Iris pigment epithelial cell (primary cell): Measurements from ENCODE around the gene SPDYE11.
"Not testable (repeated sequence)": the region's sequence is repeated elsewhere in the genome, so short reads cannot be mapped to it uniquely, and the experiment has no call there.

Experiments
- DNase-seq: peaks from one replicate; pipeline ENCODE4 v3.0.0-alpha.2; 2011; ENCODE audit warnings: low read depth

Gene SPDYE11, protein sequence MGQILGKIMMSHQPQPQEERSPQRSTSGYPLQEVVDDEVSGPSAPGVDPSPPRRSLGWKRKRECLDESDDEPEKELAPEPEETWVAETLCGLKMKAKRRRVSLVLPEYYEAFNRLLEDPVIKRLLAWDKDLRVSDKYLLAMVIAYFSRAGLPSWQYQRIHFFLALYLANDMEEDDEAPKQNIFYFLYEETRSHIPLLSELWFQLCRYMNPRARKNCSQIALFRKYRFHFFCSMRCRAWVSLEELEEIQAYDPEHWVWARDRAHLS

DNA sequence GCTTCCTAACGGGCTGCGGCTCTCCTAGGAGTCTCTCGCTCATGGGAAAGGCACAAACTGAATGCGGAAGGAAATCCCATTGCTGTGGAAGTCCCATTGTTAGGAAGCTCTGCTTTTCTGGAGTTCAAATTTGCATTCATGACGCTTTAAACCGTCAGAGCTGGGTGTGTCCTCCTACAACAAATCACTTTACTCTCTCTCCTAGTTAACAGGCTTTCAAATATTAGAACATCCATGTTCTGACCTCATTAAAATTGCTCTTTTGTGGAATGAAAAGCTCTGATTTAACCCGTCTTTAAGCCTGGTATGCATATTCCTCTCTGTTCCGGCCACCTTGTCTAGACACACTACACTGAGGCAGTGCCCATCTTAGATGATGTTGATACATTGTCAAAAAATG is at the start of gene SPDYE11:
Gene SPDYE11, minus strand, starts transcription at position 101 of the 400 bp plus-strand sequence. CDS start 1,800 bp downstream, outside the sequence.
- not testable (repeated sequence) for DNase-seq

DNA sequence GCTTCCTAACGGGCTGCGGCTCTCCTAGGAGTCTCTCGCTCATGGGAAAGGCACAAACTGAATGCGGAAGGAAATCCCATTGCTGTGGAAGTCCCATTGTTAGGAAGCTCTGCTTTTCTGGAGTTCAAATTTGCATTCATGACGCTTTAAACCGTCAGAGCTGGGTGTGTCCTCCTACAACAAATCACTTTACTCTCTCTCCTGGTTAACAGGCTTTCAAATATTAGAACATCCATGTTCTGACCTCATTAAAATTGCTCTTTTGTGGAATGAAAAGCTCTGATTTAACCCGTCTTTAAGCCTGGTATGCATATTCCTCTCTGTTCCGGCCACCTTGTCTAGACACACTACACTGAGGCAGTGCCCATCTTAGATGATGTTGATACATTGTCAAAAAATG is 28.2 kb upstream of the SPDYE11 start, which contains the start of gene SPDYE9:
Gene SPDYE9, minus strand, starts transcription at position 101 of the 400 bp plus-strand sequence. CDS start 1,800 bp downstream, outside the sequence.
- DNase-seq, result not testable (repeated sequence)

DNA sequence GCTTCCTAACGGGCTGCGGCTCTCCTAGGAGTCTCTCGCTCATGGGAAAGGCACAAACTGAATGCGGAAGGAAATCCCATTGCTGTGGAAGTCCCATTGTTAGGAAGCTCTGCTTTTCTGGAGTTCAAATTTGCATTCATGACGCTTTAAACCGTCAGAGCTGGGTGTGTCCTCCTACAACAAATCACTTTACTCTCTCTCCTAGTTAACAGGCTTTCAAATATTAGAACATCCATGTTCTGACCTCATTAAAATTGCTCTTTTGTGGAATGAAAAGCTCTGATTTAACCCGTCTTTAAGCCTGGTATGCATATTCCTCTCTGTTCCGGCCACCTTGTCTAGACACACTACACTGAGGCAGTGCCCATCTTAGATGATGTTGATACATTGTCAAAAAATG is 28.0 kb downstream of the SPDYE11 start, which contains the start of gene SPDYE8:
Gene SPDYE8, minus strand, starts transcription at position 101 of the 400 bp plus-strand sequence. CDS start 1,800 bp downstream, outside the sequence.
- DNase-seq, result not testable (repeated sequence)

DNA sequence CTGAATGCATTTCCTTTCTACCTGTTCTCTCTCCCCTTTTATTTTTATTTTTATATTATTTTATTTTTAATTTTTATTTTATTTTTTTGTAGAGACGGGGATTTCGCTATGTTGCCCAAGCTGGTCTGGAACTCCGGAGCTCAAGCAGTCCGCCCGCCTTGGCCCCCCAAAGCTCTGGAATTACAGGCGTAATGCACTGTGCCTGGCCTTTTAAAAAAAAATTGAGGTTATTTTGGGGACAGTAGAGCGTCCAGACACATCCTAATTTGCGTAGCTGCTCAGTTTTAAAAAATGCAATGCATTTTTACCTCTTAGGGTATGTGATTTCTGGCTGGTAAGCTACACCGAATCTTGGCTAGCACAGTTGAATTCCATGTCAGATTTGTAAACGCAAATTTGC is 51.2 kb downstream of the SPDYE11 start:
- peak; percentile 1 for DNase-seq

DNA sequence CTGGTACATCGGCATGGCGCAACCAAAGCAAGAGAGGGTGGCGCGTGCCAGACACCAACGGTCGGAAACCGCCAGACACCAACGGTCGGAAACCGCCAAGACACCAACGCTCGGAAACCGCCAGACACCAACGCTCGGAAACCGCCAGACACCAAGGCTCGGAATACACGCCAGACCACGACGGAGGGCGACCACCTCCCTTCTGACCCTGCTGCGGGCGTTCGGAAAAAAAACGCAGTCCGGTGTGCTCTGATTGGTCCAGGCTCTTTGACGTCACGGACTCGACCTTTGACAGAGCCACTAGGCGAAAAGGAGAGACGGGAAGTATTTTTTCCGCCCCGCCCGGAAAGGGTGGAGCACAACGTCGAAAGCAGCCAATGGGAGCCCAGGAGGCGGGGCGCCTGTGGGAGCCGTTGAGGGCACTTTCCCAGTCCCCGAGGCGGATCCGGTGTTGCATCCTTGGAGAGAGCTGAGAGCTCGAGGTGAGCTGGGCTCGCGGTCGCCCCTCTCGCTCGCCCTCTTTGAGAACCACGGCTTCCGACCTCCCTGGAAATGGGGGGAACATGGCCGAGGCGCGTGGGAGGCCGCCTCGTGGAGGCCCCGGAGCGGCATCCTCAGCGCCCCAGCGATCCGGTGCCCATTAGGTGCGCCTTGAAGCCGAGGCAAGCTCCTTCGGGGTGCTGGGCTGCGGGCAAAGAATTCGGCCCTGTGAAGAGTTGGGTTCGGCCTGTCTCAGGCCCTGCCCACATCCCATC is 51.8 kb downstream of the SPDYE11 start:
- peak; percentile 51 for DNase-seq

DNA sequence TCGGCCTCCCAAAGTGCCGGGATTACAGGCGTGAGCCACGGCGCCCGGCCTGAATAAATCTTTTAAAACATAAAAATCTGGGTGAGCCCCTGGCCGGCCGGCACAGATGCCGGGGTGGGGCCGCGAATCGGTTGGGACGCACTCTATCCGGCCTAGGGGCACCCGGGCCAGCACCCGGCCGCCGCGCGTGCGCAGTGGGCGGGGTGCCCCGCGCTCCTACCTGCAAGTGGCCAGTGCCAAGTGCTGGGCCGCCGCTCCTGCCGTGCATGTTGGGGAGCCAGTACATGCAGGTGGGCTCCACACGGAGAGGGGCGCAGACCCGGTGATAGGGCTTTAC is 52.4 kb downstream of the SPDYE11 start:
- DNase-seq, result not testable (repeated sequence)

DNA sequence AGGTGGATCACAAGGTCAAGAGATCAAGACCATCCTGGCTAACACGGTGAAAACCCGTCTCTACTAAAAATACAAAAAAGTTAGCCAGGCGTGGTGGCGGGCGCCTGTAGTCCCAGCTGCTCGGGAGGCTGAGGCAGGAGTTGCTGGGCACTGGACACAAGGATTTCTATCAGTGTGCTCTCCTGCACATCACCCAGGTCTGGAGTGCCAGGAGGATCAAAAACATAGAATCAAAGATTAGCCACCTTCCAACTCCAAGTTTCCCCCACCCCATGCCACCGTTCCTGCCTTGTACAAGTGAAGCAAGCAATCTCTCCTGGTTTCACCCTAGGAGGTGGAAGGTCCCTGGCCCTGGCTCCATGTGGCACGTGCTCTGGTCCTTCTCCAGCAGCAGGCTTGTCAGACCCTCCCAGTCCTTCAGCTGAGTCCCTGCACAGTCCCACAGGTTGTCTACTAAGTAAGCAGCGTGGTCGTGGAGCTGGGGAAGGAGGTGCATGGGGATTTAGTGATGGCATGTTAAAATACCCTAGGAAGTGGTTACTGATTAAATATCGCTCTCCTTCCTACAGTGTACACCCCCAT is 59.7 kb downstream of the SPDYE11 start:
- DNase-seq, result not testable (repeated sequence)
